GM12874 (cell line): ENCODE measurements around the gene CERS1.

Experiments used
- CTCF ChIP-seq: IDR thresholded peaks from 2 replicates; pipeline ENCODE4 v1.5.1; 2011; ENCODE audit warnings: low read depth, mild to moderate bottlenecking, control low read depth, low read length, moderate library complexity; ENCODE audit not compliant: insufficient read depth

The CERS1 gene

GRCh38 chr19:18834644-18834984 lies 61.3 kb downstream of the CERS1 start:
- TF ChIP-seq CTCF = no peak

GRCh38 chr19:18833849-18834643 lies 61.9 kb downstream of the CERS1 start:
- no peak for TF ChIP-seq CTCF

- TF ChIP-seq CTCF = no peak
These were observed 62.8 kb downstream of the CERS1 start for GRCh38 chr19:18833141-18833476.

GRCh38 chr19:18832306-18833140 lies 63.4 kb downstream of the CERS1 start:
- peak; percentile 29; the same call in 1 of the 2 replicates for TF ChIP-seq CTCF

GRCh38 chr19:18831524-18832305 lies 64.2 kb downstream of the CERS1 start, which contains the start of gene UPF1:
Gene UPF1, plus strand, starts transcription at chr19:18831959. Its CDS starts 251 bp downstream, at chr19:18832210.
- TF ChIP-seq CTCF = 0 out of 2 replicates have a peak, but pooled peaks have one; percentile 1

- no peak for TF ChIP-seq CTCF
These were observed 65.5 kb downstream of the CERS1 start for GRCh38 chr19:18830488-18830887.

GRCh38 chr19:18828786-18829185 lies 67.2 kb downstream of the CERS1 start:
- no peak for TF ChIP-seq CTCF
